GM12864 (cell line): ENCODE measurements around the gene CHSY1.

Experiments used
- DNase-seq: peaks from one replicate; pipeline ENCODE4 v3.0.0-alpha.2; 2011; ENCODE audit warnings: low read depth
- H3K4me3 ChIP-seq: 2 replicates; pipeline ENCODE4 v1.5.1; 2011; ENCODE audit warnings: mild to moderate bottlenecking, low read depth, low read length, control low read depth
- TF ChIP-seq, protein P1 (sequence below): IDR thresholded peaks from 2 replicates; pipeline ENCODE4 v1.5.1; 2011; ENCODE audit warnings: low read depth, mild to moderate bottlenecking, moderate library complexity, low read length, control low read depth, inconsistent platforms; ENCODE audit errors: missing control alignments

The CHSY1 gene

DNA sequence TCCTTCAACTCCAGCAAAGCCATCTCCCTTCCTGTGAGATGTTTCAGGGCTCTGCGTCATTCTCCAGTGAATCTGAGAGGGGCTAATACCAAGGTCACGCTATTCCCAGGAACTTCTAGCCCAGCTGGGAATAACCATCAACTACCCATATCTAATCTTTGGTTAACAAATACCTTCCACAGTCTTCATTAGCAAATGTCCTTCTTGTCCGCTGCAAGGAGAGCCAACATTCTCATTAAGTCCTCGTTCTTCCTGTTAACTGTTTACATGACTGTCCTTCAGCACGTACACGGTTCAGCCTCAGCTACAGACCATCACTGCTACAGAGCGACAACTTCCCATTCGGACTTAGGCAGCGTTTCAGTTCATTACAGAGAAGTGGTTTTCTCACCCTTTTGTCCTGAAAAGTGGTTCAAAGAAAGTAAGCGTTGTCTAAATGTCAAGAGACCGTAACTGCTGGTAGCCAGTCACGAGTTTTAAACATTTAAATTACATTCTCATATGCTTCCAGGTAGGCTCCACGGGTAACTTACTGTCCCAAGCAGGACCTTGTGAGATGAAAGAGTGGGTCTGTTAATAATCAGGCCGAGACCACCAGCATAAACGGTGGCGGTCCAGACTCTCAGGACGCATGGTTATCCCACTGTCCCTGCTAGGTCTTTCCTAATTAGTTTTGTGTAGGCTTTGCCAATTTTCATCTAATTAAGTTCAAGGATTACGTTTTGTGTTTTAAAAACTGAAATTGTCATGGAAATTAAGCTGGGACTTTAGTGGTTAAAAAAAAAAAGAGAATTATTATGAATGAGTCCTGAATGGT lies 63.8 kb downstream of the CHSY1 start:
- DNase-seq: no peak
- TF ChIP-seq, protein P1, sequence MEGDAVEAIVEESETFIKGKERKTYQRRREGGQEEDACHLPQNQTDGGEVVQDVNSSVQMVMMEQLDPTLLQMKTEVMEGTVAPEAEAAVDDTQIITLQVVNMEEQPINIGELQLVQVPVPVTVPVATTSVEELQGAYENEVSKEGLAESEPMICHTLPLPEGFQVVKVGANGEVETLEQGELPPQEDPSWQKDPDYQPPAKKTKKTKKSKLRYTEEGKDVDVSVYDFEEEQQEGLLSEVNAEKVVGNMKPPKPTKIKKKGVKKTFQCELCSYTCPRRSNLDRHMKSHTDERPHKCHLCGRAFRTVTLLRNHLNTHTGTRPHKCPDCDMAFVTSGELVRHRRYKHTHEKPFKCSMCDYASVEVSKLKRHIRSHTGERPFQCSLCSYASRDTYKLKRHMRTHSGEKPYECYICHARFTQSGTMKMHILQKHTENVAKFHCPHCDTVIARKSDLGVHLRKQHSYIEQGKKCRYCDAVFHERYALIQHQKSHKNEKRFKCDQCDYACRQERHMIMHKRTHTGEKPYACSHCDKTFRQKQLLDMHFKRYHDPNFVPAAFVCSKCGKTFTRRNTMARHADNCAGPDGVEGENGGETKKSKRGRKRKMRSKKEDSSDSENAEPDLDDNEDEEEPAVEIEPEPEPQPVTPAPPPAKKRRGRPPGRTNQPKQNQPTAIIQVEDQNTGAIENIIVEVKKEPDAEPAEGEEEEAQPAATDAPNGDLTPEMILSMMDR: no peak

DNA sequence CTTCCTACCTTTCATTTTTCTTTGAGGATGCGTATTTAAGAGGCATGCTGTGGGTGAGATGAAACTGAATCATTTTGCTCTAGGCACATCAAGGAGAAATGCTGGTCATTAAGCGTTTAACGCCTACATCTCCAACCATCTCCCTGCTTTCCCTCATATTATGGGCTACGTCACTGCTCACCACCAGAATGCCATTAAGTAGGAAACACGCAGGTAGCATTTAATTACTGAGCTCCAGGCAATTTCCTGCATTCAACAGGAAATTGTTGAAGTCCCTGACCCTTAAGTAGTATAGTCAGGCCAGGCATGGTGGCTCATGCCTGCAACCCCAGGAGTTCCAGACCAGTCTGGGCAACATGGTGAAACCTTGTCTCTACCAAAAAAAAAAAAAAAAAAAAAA lies 66.1 kb downstream of the CHSY1 start:
- TF ChIP-seq, protein P1: no peak
- no peak overlapping the region for H3K4me3 ChIP-seq
- DNase-seq: no peak

More for the DNA sequence above, 63.8 kb downstream of the CHSY1 start:
- peak overlapping the region; percentile 7; the same call in 1 of the 2 replicates for H3K4me3 ChIP-seq

DNA sequence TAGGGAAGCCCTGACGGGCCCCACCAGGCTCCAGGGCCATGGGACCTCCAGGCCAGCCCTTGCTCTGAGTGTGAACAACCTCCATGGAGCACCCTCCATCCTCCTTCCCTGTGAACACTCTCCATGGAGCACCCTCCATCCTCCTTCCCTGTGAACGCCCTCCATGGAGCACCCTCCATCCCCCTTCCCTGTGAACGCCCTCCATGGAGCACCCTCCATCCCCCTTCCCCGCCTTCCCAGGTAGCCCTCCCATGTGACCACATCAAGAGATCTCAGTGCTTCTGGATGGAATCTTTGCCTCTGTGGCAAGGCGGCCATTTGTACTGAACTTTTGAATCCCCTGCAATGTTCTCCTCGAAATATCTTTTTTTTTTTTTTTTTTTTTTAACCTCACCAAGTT lies 66.5 kb downstream of the CHSY1 start:
- TF ChIP-seq, protein P1: no peak
- H3K4me3 ChIP-seq: no peak overlapping the region
- DNase-seq: no peak

DNA sequence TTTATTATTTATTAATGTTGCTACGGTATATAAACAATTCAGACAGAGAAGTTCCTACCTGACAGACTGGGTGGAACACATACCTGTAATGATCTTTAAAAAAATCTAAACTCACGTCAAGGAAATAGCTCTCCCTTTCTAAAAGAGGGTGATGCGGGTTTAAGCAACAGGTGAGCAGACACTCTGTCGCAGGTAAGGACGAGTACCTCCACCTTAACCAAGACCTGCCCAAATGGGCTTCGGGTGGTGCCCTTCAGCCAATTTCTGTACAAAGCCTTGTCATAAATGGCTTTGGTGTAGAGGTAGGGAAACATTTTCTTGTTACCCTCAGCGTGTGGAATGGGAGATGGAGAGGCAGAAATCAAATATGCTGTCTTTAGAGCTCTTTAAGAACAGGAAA lies 67.0 kb downstream of the CHSY1 start:
- no peak overlapping the region for H3K4me3 ChIP-seq
- DNase-seq: no peak
- TF ChIP-seq, protein P1: no peak

DNA sequence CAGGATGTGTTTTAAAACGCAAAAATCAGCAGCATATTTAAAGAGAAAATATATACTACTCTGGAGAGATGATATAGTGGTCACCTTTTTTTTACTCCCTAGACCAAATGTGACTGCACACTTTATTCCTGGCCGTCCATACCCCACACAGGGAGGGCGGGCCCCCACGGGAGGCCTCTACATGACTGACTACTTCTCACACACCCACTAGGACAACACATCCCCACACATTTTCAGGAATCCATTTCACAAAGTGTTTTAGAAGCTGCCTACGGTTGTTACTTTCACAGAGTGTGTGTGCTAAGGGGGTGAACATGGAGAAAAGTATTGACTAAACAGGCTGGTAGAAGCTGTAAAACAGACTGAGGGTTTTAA lies 67.9 kb downstream of the CHSY1 start:
- TF ChIP-seq, protein P1: no peak
- no peak for DNase-seq
- H3K4me3 ChIP-seq: no peak overlapping the region

DNA sequence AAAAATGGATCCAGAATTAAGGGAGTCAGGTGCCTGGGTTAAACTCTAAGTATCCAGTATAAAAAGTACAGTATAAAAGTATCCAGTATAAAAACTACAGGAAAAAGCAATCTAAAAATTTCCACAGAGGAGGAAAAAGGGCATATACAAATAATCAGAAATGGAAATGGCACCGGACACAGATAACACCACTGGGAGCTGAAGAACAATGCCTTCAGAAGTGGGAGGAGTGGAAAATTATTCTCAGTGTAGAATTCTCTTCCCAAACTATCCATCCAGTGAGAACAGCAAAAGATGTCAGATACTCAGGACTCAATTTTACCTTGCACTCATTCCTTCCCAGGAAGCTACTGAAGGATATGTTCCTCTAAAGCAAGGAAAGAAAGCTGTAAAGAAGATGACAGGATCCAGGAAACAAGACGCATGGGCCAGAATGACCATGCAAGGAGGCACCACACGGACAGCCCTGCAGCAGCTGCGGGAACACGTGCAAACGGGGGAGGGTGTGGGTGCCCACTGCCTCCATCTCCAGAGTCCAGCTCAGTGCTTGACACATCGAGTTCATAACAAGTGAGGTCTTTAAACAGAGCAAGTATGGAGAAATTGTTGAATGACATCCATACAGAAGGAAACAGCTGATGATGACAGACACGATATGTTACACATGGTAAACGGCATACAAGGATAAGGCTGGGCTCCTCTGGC lies 68.5 kb downstream of the CHSY1 start:
- TF ChIP-seq, protein P1: no peak
- DNase-seq: no peak
- H3K4me3 ChIP-seq: no peak overlapping the region
